ENCODE results near the gene VSTM2L.

DNA sequence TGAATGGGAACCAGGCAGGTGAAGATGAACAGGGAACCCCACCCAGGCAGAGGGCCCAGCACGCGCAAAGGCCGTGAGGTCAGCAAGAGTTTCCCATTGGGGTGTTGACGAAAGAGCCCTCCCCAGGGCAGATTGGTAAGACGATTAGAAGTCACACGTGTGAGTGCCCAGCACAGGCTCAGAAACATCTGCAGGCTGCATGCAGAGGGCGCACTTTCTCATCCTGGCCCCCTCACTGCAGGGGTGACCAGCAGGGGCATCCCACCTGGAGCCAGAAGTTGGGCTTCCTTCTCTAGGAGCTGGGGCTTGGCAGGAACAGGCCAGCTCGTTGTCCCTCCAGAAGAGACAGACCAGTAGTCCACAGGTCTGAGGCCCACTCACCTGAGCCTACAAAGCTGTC is 38.4 kb downstream of the VSTM2L start:
- TF ChIP-seq, protein P1, sequence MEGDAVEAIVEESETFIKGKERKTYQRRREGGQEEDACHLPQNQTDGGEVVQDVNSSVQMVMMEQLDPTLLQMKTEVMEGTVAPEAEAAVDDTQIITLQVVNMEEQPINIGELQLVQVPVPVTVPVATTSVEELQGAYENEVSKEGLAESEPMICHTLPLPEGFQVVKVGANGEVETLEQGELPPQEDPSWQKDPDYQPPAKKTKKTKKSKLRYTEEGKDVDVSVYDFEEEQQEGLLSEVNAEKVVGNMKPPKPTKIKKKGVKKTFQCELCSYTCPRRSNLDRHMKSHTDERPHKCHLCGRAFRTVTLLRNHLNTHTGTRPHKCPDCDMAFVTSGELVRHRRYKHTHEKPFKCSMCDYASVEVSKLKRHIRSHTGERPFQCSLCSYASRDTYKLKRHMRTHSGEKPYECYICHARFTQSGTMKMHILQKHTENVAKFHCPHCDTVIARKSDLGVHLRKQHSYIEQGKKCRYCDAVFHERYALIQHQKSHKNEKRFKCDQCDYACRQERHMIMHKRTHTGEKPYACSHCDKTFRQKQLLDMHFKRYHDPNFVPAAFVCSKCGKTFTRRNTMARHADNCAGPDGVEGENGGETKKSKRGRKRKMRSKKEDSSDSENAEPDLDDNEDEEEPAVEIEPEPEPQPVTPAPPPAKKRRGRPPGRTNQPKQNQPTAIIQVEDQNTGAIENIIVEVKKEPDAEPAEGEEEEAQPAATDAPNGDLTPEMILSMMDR (conservative IDR thresholded peaks at IDR 0.05; ENCODE audit: low read length): peak; percentile 51; the same call in 1 of the 2 replicates
- TF ChIP-seq EZH2phosphoT487 (IDR thresholded peaks at IDR 0.05; ENCODE audit: borderline replicate concordance, low read depth, low read length): no peak

Measured in OCI-LY7 (cell line).